H1 (cell line): ENCODE measurements around the gene OGFOD3.

Experiments used
- CHD2 ChIP-seq: IDR thresholded peaks from 2 replicates; pipeline ENCODE4 v1.6.1; 2012; ENCODE audit warnings: low read length, improper control_type of control experiment
- CHD7 ChIP-seq: fragments of 300-600 bp; sonication (generic); IDR thresholded peaks from 2 replicates; pipeline ENCODE4 v1.7.1; 2012; ENCODE audit warnings: low read length, moderate library complexity, mild to moderate bottlenecking, inconsistent platforms; ENCODE audit not compliant: insufficient replicate concordance
- CREB1 ChIP-seq: IDR thresholded peaks from 2 replicates; pipeline ENCODE4 v1.6.1; 2012; ENCODE audit warnings: inconsistent platforms
- CTCF ChIP-seq, 3 experiments: IDR thresholded peaks; 1 replicate in 2 of 3; 2 replicates in 1 of 3; pipeline versions ENCODE4 v1.5.1 to v1.6.1; 2011; ENCODE audit warnings: low read length in 3 of 3, mild to moderate bottlenecking in 3 of 3, inconsistent platforms in 2 of 3, low read depth in 1 of 3, moderate library complexity in 1 of 3; ENCODE audit not compliant: insufficient read depth in 1 of 3; ENCODE audit errors: control extremely low read depth in 1 of 3
- EGR1 ChIP-seq: IDR thresholded peaks from 2 replicates; pipeline ENCODE4 v1.6.1; 2011; ENCODE audit warnings: low read depth, low read length, borderline replicate concordance
- EP300 ChIP-seq, 2 experiments: IDR thresholded peaks; 1 replicate in 1 of 2; 2 replicates in 1 of 2; pipeline ENCODE4 v1.6.1; 2011 to 2012; ENCODE audit warnings: low read depth in 2 of 2, low read length in 2 of 2, mild to moderate bottlenecking in 2 of 2, borderline replicate concordance in 1 of 2, inconsistent platforms in 1 of 2, moderate library complexity in 1 of 2
- EZH2 ChIP-seq: fragments of 200-600 bp; sonication (generic); IDR thresholded peaks from 2 replicates; pipeline ENCODE4 v1.7.1; 2012; ENCODE audit warnings: low read depth, mild to moderate bottlenecking, moderate library complexity, low read length, inconsistent platforms; ENCODE audit not compliant: severe bottlenecking
- JUND ChIP-seq: IDR thresholded peaks from 2 replicates; pipeline ENCODE4 v1.6.1; 2011; ENCODE audit warnings: mild to moderate bottlenecking, improper control_type of control experiment, low read length
- PHF8 ChIP-seq: fragments of 200-600 bp; sonication (generic); conservative IDR thresholded peaks from 2 replicates; pipeline ENCODE4 v1.7.1; 2012; ENCODE audit warnings: low read depth, mild to moderate bottlenecking, inconsistent platforms, low read length, moderate library complexity
- RNF2 ChIP-seq: fragments of 200-900, 300-1000 bp; sonication (generic); IDR thresholded peaks from 2 replicates; pipeline ENCODE4 v1.7.1; 2016; ENCODE audit warnings: borderline replicate concordance, low read depth, mild to moderate bottlenecking, antibody characterized with exemption, low read length; ENCODE audit not compliant: poor library complexity, severe bottlenecking; ENCODE audit errors: missing control alignments
- SP1 ChIP-seq: IDR thresholded peaks from 2 replicates; pipeline ENCODE4 v1.6.1; 2011; ENCODE audit warnings: low read depth, low read length
- SRF ChIP-seq: IDR thresholded peaks from 2 replicates; pipeline ENCODE4 v1.6.1; 2011; ENCODE audit warnings: mild to moderate bottlenecking, low read depth, low read length, moderate library complexity

- no peak for TF ChIP-seq CTCF (IDR thresholded peaks at IDR 0.05; ENCODE audit: control extremely low read depth in 1 of 3, insufficient read depth in 1 of 3, low read depth in 1 of 3, low read length in 3 of 3)
- TF ChIP-seq PHF8: no peak
- no peak for TF ChIP-seq SP1
- no peak for TF ChIP-seq JUND
- no peak for TF ChIP-seq EZH2
- no peak for TF ChIP-seq SRF
- TF ChIP-seq RNF2: no peak
- TF ChIP-seq CREB1: no peak
- TF ChIP-seq CHD2: no peak
- TF ChIP-seq EP300 (IDR thresholded peaks at IDR 0.05; ENCODE audit: borderline replicate concordance in 1 of 2, low read depth in 2 of 2, low read length in 2 of 2): no peak
- no peak for TF ChIP-seq EGR1
- no peak for TF ChIP-seq CHD7
Observed at GRCh38 chr17:82449883-82450356, 31.5 kb upstream of the OGFOD3 start.
